ENCODE results near the gene CDH15.
A peak's percentile ranks its signal among the peaks of the same experiment; 100 is the strongest.

The CDH15 gene

DNA sequence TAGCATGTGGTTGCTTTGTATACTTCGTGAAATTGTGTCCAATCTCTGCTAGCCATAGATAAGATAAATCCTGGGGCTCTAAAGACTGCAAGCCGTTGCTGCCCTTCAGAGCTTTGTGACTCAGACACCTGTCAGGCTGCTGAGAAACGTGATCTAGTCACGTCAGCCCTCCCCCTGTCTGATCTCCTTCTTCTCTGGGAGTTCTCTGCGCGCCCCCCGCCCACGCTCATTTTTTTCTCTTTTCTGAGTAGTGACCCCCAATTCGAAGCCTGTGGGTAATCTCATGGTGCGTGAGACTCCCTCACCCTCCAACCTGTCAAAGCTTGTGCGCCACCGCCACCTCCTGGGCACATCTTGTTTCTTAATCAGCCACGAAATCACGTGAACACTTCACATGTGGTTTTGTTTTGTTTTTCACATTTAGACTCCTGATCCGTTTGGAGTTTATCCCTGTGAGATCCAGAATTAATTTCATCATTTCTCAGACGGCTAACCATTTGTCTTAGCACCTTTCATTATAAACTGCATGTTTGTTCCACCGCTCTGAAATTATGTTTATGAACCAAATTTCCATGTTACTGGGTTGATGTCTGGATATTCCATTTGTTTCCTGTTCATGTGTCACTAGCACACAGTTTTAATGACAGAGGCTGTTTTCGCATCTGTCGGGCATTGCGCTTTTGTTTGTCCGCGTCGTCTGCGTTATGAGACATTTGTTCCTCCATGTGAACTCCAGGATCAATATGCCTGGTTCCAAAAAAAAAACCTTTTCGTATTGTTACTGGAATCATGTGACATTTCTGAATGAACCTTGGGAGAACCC lies 45.0 kb downstream of the CDH15 start:
- Histone ChIP-seq H3K27me3 (ENCODE audit: low read depth, low read length) (no peaks in the 10 kb centered on the region), H3K27ac (ENCODE audit: low read length) (peak overlapping the region; percentile 95), H3K36me3 (ENCODE audit: control insufficient read depth in 1 of 2, insufficient read depth in 2 of 2, low read length in 2 of 2) (peaks cover 13 to 16% of the 10 kb centered on the region in 2 donors), H3K4me3 (ENCODE audit: low read depth in 1 of 2, low read length in 2 of 2) (peak overlapping the region; percentile 90 to 97), H3K4me1 (ENCODE audit: control insufficient read depth in 1 of 2, insufficient read depth in 2 of 2, low read length in 2 of 2) (peaks cover 0 to 14% of the 10 kb centered on the region in 2 donors), H3K9me3 (ENCODE audit: control insufficient read depth in 1 of 2, low read length in 2 of 2) (no peaks in the 10 kb centered on the region)

- peak overlapping the region; percentile 90 to 97 for H3K4me3 ChIP-seq (ENCODE audit: low read depth in 1 of 2, low read length in 2 of 2)
- peaks cover 0 to 14% of the 10 kb centered on the region in 2 donors for H3K4me1 ChIP-seq (ENCODE audit: control insufficient read depth in 1 of 2, insufficient read depth in 2 of 2, low read length in 2 of 2)
- peak overlapping the region; percentile 95 for H3K27ac ChIP-seq (ENCODE audit: low read length)
- no peaks in the 10 kb centered on the region for H3K9me3 ChIP-seq (ENCODE audit: control insufficient read depth in 1 of 2, low read length in 2 of 2)
- no peaks in the 10 kb centered on the region for H3K27me3 ChIP-seq (ENCODE audit: low read depth, low read length)
- peaks cover 13 to 21% of the 10 kb centered on the region in 2 donors for H3K36me3 ChIP-seq (ENCODE audit: control insufficient read depth in 1 of 2, insufficient read depth in 2 of 2, low read length in 2 of 2)
Observed at GRCh38 chr16:89217138-89217387, 45.5 kb downstream of the CDH15 start.

DNA sequence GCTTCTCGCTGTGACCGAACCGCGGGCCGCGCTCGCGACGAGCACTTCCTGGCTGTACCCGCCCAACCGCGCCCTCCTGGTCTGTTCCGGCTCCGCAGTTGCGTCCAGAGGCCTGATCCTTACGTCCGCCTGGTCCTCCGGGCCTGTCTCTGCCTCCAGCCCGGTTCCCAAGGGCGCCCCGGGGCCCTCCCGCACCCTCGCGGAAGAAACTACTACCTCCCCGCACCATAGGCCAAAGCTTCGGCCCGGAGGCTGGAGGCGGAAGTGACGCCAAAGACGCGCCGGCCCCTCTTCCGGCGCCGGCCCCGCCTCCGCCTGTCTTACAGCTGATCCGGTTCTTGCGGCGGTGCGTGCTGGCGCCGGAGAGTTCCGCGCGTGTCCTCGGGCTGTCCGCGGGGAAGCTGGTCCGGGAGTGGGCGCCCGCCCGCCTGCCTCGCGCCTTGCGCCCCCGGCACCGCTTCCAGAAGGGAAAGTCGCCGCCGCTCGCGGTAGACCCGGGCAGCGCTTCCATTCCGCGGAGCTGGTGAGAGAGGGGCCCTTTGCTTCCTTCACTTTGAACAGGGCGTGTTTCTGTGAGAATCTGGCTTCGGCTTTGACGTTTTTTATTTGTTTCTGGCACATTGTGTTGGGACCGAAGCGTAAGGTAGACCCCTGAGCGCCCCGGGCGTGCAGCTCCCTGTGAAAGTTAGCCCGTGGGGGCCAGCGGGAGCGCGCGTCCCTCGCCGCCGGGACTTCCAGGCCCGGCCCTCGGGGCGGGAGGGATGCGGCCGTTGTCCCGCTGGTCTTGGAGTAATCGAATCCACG lies 46.0 kb downstream of the CDH15 start, which contains the start of gene ZNF778:
Gene ZNF778 (plus strand): TSS at position 316 of the 804 bp plus-strand sequence. CDS start 3,425 bp downstream, outside the sequence.
- Histone ChIP-seq H3K36me3 (ENCODE audit: control insufficient read depth in 1 of 2, insufficient read depth in 2 of 2, low read length in 2 of 2) (peaks cover 13 to 26% of the 10 kb centered on the region in 2 donors), H3K4me3 (ENCODE audit: low read depth in 1 of 2, low read length in 2 of 2) (peak within 1 kb of the TSS; percentile 90 to 97), H3K27me3 (ENCODE audit: low read depth, low read length) (no peaks in the 10 kb centered on the region), H3K4me1 (ENCODE audit: control insufficient read depth in 1 of 2, insufficient read depth in 2 of 2, low read length in 2 of 2) (peaks cover 0 to 14% of the 10 kb centered on the region in 2 donors), H3K9me3 (ENCODE audit: control insufficient read depth in 1 of 2, low read length in 2 of 2) (no peaks in the 10 kb centered on the region), H3K27ac (ENCODE audit: low read length) (peak within 1 kb of the TSS; percentile 95)

DNA sequence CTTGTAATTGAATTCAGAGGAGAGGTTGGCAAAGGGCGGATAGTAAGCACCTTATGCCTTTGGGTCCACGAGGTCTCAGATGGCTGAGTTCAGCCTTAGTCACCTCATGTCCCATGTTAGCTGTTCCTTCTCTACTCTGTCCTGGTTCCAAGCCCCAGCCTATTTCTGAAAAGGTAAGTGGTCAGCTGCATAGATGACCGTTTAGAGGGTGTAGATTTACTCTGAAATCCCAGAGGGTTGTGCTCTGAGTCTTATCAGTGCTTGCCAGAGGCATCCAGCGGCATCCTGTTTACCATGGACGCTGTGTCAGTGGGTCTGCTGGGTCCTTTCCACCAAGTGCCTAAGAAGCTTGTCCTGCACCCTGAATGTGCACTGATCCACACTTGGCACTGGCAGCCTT lies 47.8 kb downstream of the CDH15 start:
- peaks cover 0 to 14% of the 10 kb centered on the region in 2 donors for H3K4me1 ChIP-seq (ENCODE audit: control insufficient read depth in 1 of 2, insufficient read depth in 2 of 2, low read length in 2 of 2)
- no peaks in the 10 kb centered on the region for H3K27me3 ChIP-seq (ENCODE audit: low read depth, low read length)
- H3K27ac ChIP-seq (ENCODE audit: low read length): no peak overlapping the region
- peaks cover 23 to 42% of the 10 kb centered on the region in 2 donors for H3K36me3 ChIP-seq (ENCODE audit: control insufficient read depth in 1 of 2, insufficient read depth in 2 of 2, low read length in 2 of 2)
- H3K9me3 ChIP-seq (ENCODE audit: control insufficient read depth in 1 of 2, low read length in 2 of 2): no peaks in the 10 kb centered on the region
- H3K4me3 ChIP-seq (ENCODE audit: low read depth in 1 of 2, low read length in 2 of 2): no peak overlapping the region

DNA sequence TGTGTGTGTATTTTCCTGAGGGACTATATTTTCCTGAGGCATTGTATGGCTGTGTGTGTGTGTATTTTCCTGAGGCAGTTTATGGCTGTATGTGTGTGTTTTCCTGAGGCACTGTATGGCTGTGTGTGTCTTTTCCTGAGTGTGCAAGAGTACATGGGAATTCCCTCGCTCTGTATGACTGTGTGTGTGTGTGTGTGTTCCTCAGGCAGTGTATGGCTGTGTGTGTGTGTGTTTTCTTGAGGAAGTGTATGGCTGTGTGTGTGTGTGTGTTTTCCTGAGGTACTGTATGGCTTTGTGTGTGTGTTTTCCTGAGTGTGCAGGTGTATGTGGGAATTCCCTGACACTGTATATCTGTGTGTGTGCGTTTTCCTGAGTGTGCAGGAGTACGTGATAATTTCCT lies 50.1 kb downstream of the CDH15 start:
- H3K36me3 ChIP-seq (ENCODE audit: control insufficient read depth in 1 of 2, insufficient read depth in 2 of 2, low read length in 2 of 2): peaks cover 32 to 59% of the 10 kb centered on the region in 2 donors
- H3K9me3 ChIP-seq (ENCODE audit: control insufficient read depth in 1 of 2, low read length in 2 of 2): no peaks in the 10 kb centered on the region
- peaks cover 0 to 7% of the 10 kb centered on the region in 2 donors for H3K4me1 ChIP-seq (ENCODE audit: control insufficient read depth in 1 of 2, insufficient read depth in 2 of 2, low read length in 2 of 2)
- H3K4me3 ChIP-seq (ENCODE audit: low read depth in 1 of 2, low read length in 2 of 2): no peak overlapping the region
- H3K27ac ChIP-seq (ENCODE audit: low read length): no peak overlapping the region
- H3K27me3 ChIP-seq (ENCODE audit: low read depth, low read length): no peaks in the 10 kb centered on the region

- peaks cover 46 to 72% of the 10 kb centered on the region in 2 donors for H3K36me3 ChIP-seq (ENCODE audit: control insufficient read depth in 1 of 2, insufficient read depth in 2 of 2, low read length in 2 of 2)
- H3K27me3 ChIP-seq (ENCODE audit: low read depth, low read length): no peaks in the 10 kb centered on the region
- H3K4me1 ChIP-seq (ENCODE audit: control insufficient read depth in 1 of 2, insufficient read depth in 2 of 2, low read length in 2 of 2): peaks cover 0 to 7% of the 10 kb centered on the region in 2 donors
- peaks cover 0 to 4% of the 10 kb centered on the region in 2 donors for H3K9me3 ChIP-seq (ENCODE audit: control insufficient read depth in 1 of 2, low read length in 2 of 2)
- H3K4me3 ChIP-seq (ENCODE audit: low read depth in 1 of 2, low read length in 2 of 2): no peak overlapping the region
- H3K27ac ChIP-seq (ENCODE audit: low read length): no peak overlapping the region
Observed at GRCh38 chr16:89222931-89223330, 51.4 kb downstream of the CDH15 start.

DNA sequence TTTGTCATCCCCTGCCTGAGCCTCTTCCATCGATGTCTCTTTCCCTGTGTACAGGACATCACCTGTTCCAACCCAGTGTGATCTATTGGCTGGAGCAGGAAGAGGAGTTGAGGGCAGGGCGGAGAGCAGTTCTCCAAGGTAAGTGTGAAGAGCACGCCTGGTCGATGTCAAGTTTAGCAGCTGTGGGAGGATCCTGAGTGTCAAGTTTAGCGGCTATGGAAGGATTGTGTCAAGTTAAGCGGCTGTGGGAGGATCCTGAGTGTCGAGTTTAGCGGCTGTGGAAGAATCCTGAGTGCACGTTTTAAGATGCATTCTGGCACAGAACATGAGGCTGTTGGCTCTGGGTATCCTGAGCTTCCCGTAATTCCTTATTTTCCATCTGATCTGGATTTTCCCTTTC lies 53.1 kb downstream of the CDH15 start:
- no peaks in the 10 kb centered on the region for H3K4me1 ChIP-seq (ENCODE audit: control insufficient read depth in 1 of 2, insufficient read depth in 2 of 2, low read length in 2 of 2)
- no peaks in the 10 kb centered on the region for H3K27me3 ChIP-seq (ENCODE audit: low read depth, low read length)
- H3K9me3 ChIP-seq (ENCODE audit: control insufficient read depth in 1 of 2, low read length in 2 of 2): peaks cover 0 to 4% of the 10 kb centered on the region in 2 donors
- no peak overlapping the region for H3K27ac ChIP-seq (ENCODE audit: low read length)
- H3K4me3 ChIP-seq (ENCODE audit: low read depth in 1 of 2, low read length in 2 of 2): no peak overlapping the region
- peaks cover 49 to 86% of the 10 kb centered on the region in 2 donors for H3K36me3 ChIP-seq (ENCODE audit: control insufficient read depth in 1 of 2, insufficient read depth in 2 of 2, low read length in 2 of 2)

- no peaks in the 10 kb centered on the region for H3K4me1 ChIP-seq (ENCODE audit: control insufficient read depth in 1 of 2, insufficient read depth in 2 of 2, low read length in 2 of 2)
- H3K27ac ChIP-seq (ENCODE audit: low read length): no peak overlapping the region
- H3K9me3 ChIP-seq (ENCODE audit: control insufficient read depth in 1 of 2, low read length in 2 of 2): peaks cover 0 to 4% of the 10 kb centered on the region in 2 donors
- H3K4me3 ChIP-seq (ENCODE audit: low read depth in 1 of 2, low read length in 2 of 2): no peak overlapping the region
- peaks cover 55 to 79% of the 10 kb centered on the region in 2 donors for H3K36me3 ChIP-seq (ENCODE audit: control insufficient read depth in 1 of 2, insufficient read depth in 2 of 2, low read length in 2 of 2)
- H3K27me3 ChIP-seq (ENCODE audit: low read depth, low read length): no peaks in the 10 kb centered on the region
Observed at GRCh38 chr16:89230255-89230654, 58.7 kb downstream of the CDH15 start.

DNA sequence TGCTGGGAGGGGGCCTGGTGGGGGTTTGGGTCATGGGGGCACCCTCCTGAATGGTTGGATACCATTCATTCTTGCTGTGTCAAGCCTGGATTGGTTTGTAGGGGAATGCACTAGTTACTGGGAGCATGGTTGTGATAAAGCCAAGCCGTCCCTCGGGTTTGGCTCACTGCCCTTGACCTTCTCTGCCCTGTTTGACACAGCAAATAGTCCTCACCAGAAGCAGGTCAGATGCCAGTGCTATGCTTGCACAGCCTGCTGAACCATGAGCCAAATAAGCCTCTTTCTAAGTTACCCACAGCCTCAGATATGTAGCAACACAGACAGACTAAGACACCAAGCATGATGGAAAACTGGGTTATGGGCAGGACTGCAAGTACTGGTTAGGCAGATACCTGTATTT lies 60.6 kb downstream of the CDH15 start:
- H3K9me3 ChIP-seq (ENCODE audit: control insufficient read depth in 1 of 2, low read length in 2 of 2): peaks cover 0 to 4% of the 10 kb centered on the region in 2 donors
- no peak overlapping the region for H3K4me3 ChIP-seq (ENCODE audit: low read depth in 1 of 2, low read length in 2 of 2)
- H3K27me3 ChIP-seq (ENCODE audit: low read depth, low read length): no peaks in the 10 kb centered on the region
- no peak overlapping the region for H3K27ac ChIP-seq (ENCODE audit: low read length)
- H3K36me3 ChIP-seq (ENCODE audit: control insufficient read depth in 1 of 2, insufficient read depth in 2 of 2, low read length in 2 of 2): peaks cover 41 to 62% of the 10 kb centered on the region in 2 donors
- H3K4me1 ChIP-seq (ENCODE audit: control insufficient read depth in 1 of 2, insufficient read depth in 2 of 2, low read length in 2 of 2): no peaks in the 10 kb centered on the region

GRCh38 chr16:89233678-89234490 lies 62.3 kb downstream of the CDH15 start:
- H3K27ac ChIP-seq (ENCODE audit: low read length): no peak overlapping the region
- peaks cover 26 to 44% of the 10 kb centered on the region in 2 donors for H3K36me3 ChIP-seq (ENCODE audit: control insufficient read depth in 1 of 2, insufficient read depth in 2 of 2, low read length in 2 of 2)

GRCh38 chr16:89237733-89238132 lies 66.2 kb downstream of the CDH15 start:
- Histone ChIP-seq H3K4me1 (ENCODE audit: control insufficient read depth in 1 of 2, insufficient read depth in 2 of 2, low read length in 2 of 2) (peaks cover 0 to 3% of the 10 kb centered on the region in 2 donors), H3K36me3 (ENCODE audit: control insufficient read depth in 1 of 2, insufficient read depth in 2 of 2, low read length in 2 of 2) (peaks cover 8 to 18% of the 10 kb centered on the region in 2 donors), H3K9me3 (ENCODE audit: control insufficient read depth in 1 of 2, low read length in 2 of 2) (no peaks in the 10 kb centered on the region), H3K4me3 (ENCODE audit: low read depth in 1 of 2, low read length in 2 of 2) (no peak overlapping the region), H3K27me3 (ENCODE audit: low read depth, low read length) (no peaks in the 10 kb centered on the region), H3K27ac (ENCODE audit: low read length) (no peak overlapping the region)

More at GRCh38 chr16:89233678-89234490, 62.3 kb downstream of the CDH15 start:
- no peaks in the 10 kb centered on the region for H3K27me3 ChIP-seq (ENCODE audit: low read depth, low read length)
- H3K9me3 ChIP-seq (ENCODE audit: control insufficient read depth in 1 of 2, low read length in 2 of 2): no peaks in the 10 kb centered on the region
- H3K4me1 ChIP-seq (ENCODE audit: control insufficient read depth in 1 of 2, insufficient read depth in 2 of 2, low read length in 2 of 2): no peaks in the 10 kb centered on the region
- H3K4me3 ChIP-seq (ENCODE audit: low read depth in 1 of 2, low read length in 2 of 2): no peak overlapping the region
